Measurements from ENCODE around the gene CEP76.
"Not testable (repeated sequence)": the region's sequence is repeated elsewhere in the genome, so short reads cannot be mapped to it uniquely, and the experiment has no call there.

Gene CEP76

DNA sequence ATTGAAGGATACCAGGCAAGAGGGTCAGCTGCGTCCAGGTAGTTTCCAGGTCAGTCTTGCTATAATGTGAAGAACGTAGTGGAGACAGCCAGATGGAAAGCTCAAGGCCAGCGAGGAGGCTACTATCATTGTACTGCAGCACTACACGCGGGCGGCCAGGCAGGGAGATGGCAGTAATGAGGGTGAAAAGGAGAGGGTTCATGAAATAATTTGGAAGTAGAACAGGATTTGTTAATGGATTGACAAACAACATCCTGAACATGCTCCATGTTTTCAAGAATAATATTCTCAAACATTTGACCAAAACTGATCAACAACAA is 61.7 kb downstream of the CEP76 start:
- DNase-seq: no peak

DNA sequence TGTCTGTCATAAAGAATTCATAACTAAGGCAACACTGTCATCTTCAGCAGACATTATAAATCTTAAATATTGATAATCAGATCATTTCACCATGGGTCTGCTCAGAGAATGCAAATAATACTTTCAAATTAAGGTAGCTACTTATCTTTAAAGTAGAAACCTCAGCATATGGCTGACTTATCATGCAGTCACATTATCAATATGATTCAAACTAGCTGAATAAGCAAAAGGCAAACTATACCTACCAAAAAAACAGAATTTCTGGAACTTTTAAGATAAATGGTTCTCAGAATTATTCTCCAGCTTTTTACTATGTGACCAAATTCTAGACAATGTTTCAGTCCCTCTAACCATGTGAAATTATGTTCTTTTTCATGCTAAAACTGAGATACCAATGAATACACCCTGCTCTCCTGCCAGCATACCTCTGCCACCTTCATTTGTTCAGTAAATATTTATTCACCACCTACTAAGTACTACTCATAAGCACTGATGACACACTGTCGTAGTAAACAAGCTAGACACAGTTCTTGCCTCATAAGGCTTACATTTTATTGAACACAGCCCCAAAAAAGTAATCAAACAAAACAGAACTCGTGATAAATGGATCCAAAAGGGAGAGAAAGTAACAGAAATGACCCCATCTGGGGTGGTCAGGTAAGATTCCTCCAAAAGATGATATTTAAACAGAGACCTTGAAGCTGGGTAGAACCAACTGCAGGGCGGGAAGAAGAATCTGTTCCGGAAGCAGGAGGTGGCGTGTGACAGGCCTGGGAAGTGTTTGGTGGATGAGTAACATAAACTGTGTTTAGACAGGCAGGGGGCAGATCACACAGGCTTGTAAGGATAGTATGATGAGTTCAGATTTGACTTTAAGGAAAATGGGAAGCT is 62.3 kb downstream of the CEP76 start:
- no peak for DNase-seq

DNA sequence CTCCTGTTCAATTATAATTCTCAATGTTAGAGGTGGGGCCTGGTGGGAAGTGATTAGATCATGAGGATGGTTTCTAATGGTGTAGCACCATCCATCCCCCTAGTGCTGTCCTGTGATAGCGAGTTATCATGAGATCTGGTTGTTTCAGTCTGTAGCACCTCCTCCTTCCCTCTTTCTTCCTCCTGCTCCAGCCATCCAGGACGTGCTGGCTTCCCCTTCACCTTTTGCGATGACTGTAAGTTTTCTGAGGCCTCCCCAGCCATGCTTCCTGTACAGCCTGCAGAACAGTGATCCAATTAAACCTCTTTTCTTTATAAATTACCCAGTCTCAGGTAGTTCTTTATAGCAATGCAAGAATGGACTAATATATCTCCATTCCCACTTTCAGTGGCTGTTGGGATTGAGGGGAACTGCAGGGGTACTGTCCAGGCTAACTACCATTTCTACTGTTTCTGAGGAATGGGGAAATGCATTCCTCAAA is 63.8 kb downstream of the CEP76 start:
- DNase-seq: no peak

DNA sequence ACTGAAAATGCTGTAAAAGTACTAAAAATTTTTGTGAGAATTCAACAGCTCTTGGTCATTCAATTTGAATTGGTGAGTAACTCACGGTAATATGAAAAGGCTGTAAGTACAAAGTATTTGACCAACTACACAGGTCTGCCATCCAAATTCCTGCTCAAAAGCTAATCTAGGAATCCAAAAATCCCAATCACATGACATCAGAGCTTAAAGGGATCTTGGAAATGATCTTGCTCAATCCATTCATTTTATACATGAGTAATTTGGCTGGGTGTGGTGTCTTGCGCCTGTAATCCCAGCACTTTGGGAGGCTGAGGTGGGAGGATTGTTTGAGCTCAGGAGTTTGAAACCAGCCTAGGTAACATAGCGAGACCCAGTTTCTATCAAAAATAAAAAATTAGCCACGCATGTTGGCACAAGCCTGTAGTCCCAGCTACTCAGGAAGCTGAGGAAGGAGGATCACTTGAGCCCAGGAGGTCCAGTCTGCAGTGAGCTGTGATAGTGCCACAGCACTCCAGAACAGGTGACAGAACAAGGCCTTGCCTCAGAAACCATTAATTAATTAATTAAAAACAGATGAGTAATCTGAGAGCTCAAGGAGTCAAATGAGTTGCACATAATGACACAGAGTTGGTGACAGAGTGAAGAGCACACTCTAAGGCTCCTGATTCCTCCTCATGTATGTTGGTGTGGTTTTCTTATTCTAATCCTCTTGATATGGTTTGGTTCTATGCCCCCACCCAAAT is 64.5 kb downstream of the CEP76 start:
- no peak for DNase-seq

DNA sequence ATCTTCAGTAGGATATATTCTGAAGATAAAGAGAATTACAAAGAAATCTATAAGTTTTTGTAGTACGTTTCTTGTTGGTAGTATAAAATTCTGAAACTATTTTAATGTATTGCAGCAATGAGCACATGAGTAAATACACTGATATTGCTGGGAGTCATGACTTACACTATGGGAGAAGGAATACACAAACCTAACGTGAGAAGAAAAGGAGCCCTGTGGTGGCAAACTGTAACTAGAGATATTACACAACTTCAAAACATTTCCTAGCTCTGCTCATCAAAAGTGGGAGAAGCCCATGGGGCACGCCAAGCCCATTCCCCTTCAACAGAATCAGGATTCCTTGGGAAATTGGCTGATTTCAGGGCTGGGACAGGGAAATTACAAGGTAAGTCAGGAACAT is 65.1 kb downstream of the CEP76 start:
- DNase-seq: no peak

DNA sequence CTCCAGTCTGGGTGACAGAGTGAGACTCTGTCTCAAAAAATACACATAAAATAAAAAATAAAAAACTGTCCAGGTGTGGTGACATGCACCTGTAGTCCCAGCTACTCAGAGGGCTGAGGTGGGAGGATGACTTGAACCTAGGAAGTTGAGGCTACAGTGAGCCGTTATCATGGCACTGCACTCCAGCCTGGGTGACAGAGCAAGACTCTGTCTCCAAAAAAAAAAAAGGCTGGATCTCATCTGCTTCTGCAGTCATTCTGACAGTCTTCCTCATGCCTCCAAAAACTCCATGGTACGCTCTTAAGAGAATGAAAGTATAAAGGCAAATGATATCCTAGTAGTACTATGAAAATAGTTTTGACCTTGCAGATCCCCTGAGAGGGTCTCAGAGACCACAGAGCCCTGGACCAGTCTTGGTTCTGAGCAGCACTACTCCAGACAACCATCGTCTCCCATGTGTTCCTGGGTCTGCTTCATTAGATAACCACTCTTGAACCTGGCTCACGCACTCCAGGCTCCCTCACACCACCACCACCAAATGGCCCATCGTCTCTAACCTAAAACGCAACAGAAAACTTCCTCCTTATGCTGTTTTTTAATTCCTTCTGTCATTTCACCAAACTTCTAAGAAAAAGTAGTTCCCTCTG is 70.6 kb downstream of the CEP76 start:
- no peak for DNase-seq

DNA sequence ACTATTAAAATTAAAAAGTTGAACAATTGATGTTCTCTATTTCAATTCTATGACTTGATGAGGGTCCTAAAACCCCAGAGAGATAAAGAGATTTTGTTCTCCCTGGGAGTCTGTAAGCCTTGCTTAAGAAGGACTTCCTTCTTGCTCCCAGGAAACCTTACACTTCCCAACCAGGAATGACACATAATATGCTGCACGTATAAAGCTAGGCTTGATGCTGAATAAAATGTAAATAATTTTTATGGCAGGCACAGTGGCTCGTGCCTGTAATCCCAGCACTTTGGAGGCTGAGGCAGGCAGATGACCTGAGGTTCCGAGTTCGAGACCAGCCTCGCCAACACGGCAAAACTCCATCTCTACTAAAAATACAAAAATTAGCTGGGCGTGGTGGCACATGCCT is 72.4 kb downstream of the CEP76 start:
- no peak for DNase-seq

DNA sequence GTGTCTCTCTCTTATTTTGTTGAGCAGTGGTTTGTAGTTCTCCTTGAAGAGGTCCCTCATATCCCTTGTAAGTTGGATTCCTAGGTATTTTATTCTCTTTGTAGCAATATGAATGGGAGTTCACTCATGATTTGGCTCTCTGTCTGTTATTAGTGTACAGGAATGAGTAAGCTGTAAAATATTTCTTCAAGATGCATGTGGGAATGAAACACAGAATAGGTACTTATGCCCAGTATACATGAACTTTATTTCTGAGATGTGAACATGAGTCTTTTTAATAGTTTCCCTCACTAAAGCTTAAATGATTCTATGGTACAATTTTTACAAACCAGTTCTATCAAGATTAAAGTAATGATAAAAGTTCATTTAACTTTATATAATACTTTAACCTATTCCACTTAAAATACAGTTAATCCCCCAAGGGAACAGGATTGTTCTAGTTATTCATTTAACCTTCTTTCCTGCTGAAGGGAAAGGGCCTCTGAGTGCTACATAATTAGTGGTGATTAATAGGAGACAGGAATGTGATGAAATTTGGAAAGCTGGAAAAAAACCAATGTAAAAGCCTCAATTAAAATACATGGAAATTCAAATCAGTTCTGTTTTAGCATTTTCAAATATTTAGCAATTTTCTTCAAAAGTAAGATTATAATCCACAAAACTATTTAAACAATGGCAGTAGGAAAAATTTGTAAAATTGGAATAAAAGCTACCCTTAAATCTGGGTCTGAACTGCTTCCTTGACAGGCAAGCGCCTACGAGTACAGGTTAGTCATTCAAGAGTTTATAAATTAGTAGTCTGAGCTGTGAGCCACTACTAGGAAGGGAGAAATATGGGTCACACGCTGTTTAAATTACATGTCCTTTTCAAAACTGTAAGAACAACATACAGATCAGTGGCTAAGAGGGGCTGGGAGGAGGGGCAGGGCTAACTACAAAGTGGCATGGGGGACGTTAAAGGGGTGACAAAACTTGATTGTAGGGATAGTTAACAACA is 73.5 kb downstream of the CEP76 start:
- no peak for DNase-seq

DNA sequence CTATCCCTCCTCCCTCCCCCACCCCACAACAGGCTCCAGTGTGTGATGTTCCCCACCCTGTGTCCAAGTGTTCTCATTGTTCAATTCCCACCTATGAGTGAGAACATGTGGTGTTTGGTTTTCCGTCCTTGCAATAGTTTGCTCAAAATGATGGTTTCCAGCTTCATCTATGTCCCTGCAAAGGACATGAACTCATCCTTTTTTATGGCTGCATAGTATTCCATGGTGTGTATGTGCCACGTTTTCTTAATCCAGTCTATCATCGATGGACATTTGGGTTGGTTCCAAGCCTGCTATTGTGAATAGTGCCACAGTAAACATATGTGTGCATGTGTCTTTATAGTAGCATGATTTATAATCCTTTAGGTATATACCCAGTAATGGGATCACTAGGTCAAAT is 75.3 kb downstream of the CEP76 start:
- not testable (repeated sequence) for DNase-seq

DNA sequence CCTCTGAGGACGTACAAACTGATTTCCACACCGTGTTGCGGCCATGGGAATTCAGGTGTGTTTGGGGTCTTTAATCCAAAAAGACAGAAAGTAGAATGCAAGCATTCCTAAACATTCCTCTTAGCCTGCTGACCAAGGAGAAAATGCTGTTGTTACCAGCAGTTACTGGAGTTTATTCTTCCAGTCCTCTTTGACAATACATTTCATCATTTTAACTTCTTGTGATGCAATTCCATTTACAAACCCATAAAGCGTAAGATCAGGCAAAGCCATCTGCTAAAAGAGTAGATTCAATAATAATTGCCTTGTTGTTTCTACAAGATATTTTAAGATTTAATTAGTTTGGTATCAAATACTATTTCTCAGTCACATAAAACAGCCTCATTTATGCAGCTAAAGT is 77.3 kb downstream of the CEP76 start:
- no peak for DNase-seq
